Naive thymus-derived CD8-positive, alpha-beta T cell (primary cell): Measurements from ENCODE around the gene DSG3. TPM values are rescaled to one million over a fixed set of nuclear protein-coding genes. Genes with fewer than 3 reads are reported as not detected.

Experiments used
- ATAC-seq, 2 donors: fragments of 150-1000 bp; cut with Tn5 transposase in 1 of 2; sonication (Bioruptor Pico), chemical (Tn5 transposase) in 1 of 2; 1 replicate in 1 of 2; 2 replicates in 1 of 2; pipeline ENCODE4 v1.10.0; 2021; ENCODE audit warnings: mild to moderate bottlenecking in 2 of 2, moderate library complexity in 2 of 2
- POLR2A ChIA-PET: fragments of 350-600 bp; sonication (Branson Sonifier 250); formaldehyde crosslinking; loops from one replicate; lab custom pipeline; 2021; ENCODE audit warnings: antibody characterized with exemption; lab: Charles Lee
- DNase-seq, 10 donors: peaks; one replicate each; pipeline versions ENCODE4 v3.0.0 to v3.0.0-alpha.2; 2020 to 2022
- H3K27ac Mint-ChIP-seq, 10 donors: one replicate each; pipeline ENCODE4 v1.8.0; 2020 to 2022; ENCODE audit warnings: mild to moderate bottlenecking in 10 of 10, mixed read lengths in 10 of 10, moderate library complexity in 4 of 10, inconsistent platforms in 1 of 10
- H3K27me3 Mint-ChIP-seq, 5 donors: one replicate each; pipeline ENCODE4 v1.8.0; 2021 to 2022; ENCODE audit warnings: mixed read lengths in 5 of 5
- H3K36me3 Mint-ChIP-seq, 3 donors: one replicate each; pipeline ENCODE4 v1.8.0; 2020 to 2022; ENCODE audit warnings: mixed read lengths in 3 of 3, mild to moderate bottlenecking in 2 of 3, inconsistent platforms in 1 of 3
- H3K4me1 Mint-ChIP-seq, 4 donors: one replicate each; pipeline ENCODE4 v1.8.0; 2021 to 2022; ENCODE audit warnings: mixed read lengths in 4 of 4
- H3K4me3 Mint-ChIP-seq, 10 donors: one replicate each; pipeline ENCODE4 v1.8.0; 2020 to 2022; ENCODE audit warnings: mild to moderate bottlenecking in 10 of 10, mixed read lengths in 10 of 10, moderate library complexity in 6 of 10, inconsistent platforms in 1 of 10
- H3K9me3 Mint-ChIP-seq, 9 donors: one replicate each; pipeline ENCODE4 v1.8.0; 2020 to 2022; ENCODE audit warnings: mixed read lengths in 9 of 9, mild to moderate bottlenecking in 3 of 9, inconsistent platforms in 1 of 9, moderate library complexity in 1 of 9
- polyA plus RNA-seq, 3 donors: library from polyadenylated mRNA; unstranded; fragments of 300-500 nt; fragmentation: Illumina TruSeq; gene quantifications; one replicate each; pipeline ENCODE4 v1.2.3, GENCODE V29; 2021
- total RNA-seq, 8 experiments: library from RNA in 2 of 8; stranded (reverse) in 2 of 8; gene quantifications; one replicate each; pipeline ENCODE4 v1.2.3 and lab custom pipeline; 2021 to 2026

Gene DSG3
- total RNA-seq, result not detected
- polyA plus RNA-seq, result not detected
- total RNA-seq (lab: John Stamatoyannopoulos, UW), result 0 to 0.06 (median 0) reads per million in 6 experiments

- POLR2A ChIA-PET, result no interaction called here
- no peak for DNase-seq
Observed at GRCh38 chr18:31447530-31448191, at the start of gene DSG3. Gene DSG3, plus strand, starts transcription at chr18:31447741. Its CDS starts 137 bp downstream, at chr18:31447878.

GRCh38 chr18:31398191-31398590, 49.4 kb upstream of the DSG3 start:
- DNase-seq (no peak), ATAC-seq (no peak)
- Mint-ChIP-seq H3K36me3 (peaks cover 0 to 6% (median 0%) of the 10 kb centered on the region in 3 donors), H3K27me3 (peaks cover 0 to 3% (median 0%) of the 10 kb centered on the region in 5 donors), H3K4me3 (no peak overlapping the region), H3K4me1 (peaks cover 0 to 2% (median 0%) of the 10 kb centered on the region in 4 donors), H3K27ac (no peak overlapping the region), H3K9me3 (peaks cover 0 to 3% (median 0%) of the 10 kb centered on the region in 9 donors)
- POLR2A ChIA-PET, result no interaction called here

More at GRCh38 chr18:31447530-31448191, at the start of gene DSG3:
- Mint-ChIP-seq H3K4me3 (no peak within 1 kb of the TSS), H3K27me3 (peaks cover 0 to 3% (median 0%) of the 10 kb centered on the region in 5 donors), H3K4me1 (no peaks in the 10 kb centered on the region), H3K27ac (no peak within 1 kb of the TSS), H3K9me3 (peaks cover 0 to 2% (median 0%) of the 10 kb centered on the region in 9 donors), H3K36me3 (no peaks in the 10 kb centered on the region)
- ATAC-seq, result no peak

- H3K27ac Mint-ChIP-seq, result no peak overlapping the region
- H3K4me1 Mint-ChIP-seq, result peaks cover 0 to 2% (median 0%) of the 10 kb centered on the region in 4 donors
- H3K9me3 Mint-ChIP-seq, result no peaks in the 10 kb centered on the region
- H3K27me3 Mint-ChIP-seq, result peaks cover 0 to 3% (median 0%) of the 10 kb centered on the region in 5 donors
- POLR2A ChIA-PET, result no interaction called here
- no peak for DNase-seq
- H3K36me3 Mint-ChIP-seq, result peaks cover 0 to 6% (median 0%) of the 10 kb centered on the region in 3 donors
- no peak overlapping the region for H3K4me3 Mint-ChIP-seq
- ATAC-seq, result no peak
Observed at GRCh38 chr18:31399306-31400032, 48.1 kb upstream of the DSG3 start.

GRCh38 chr18:31401156-31402025, 46.1 kb upstream of the DSG3 start:
- no peak for DNase-seq
- H3K27me3 Mint-ChIP-seq, result peaks cover 0 to 3% (median 0%) of the 10 kb centered on the region in 5 donors
- H3K4me3 Mint-ChIP-seq, result no peak overlapping the region
- peaks cover 0 to 2% (median 0%) of the 10 kb centered on the region in 4 donors for H3K4me1 Mint-ChIP-seq
- ATAC-seq, result no peak
- POLR2A ChIA-PET, result no interaction called here
- no peaks in the 10 kb centered on the region for H3K9me3 Mint-ChIP-seq
- peaks cover 0 to 6% (median 0%) of the 10 kb centered on the region in 3 donors for H3K36me3 Mint-ChIP-seq
- H3K27ac Mint-ChIP-seq, result no peak overlapping the region

- Mint-ChIP-seq H3K27me3 (peaks cover 0 to 3% (median 0%) of the 10 kb centered on the region in 5 donors), H3K36me3 (peaks cover 0 to 5% (median 0%) of the 10 kb centered on the region in 3 donors), H3K27ac (no peak overlapping the region), H3K9me3 (no peaks in the 10 kb centered on the region), H3K4me1 (peaks cover 0 to 2% (median 0%) of the 10 kb centered on the region in 4 donors), H3K4me3 (no peak overlapping the region)
- POLR2A ChIA-PET, result no interaction called here
- DNase-seq (no peak), ATAC-seq (no peak)
Observed at GRCh38 chr18:31402026-31402373, 45.5 kb upstream of the DSG3 start.

- Mint-ChIP-seq H3K4me3 (no peak overlapping the region), H3K36me3 (no peaks in the 10 kb centered on the region), H3K27ac (no peak overlapping the region), H3K9me3 (no peaks in the 10 kb centered on the region), H3K27me3 (peaks cover 0 to 3% (median 0%) of the 10 kb centered on the region in 5 donors), H3K4me1 (peaks cover 0 to 2% (median 0%) of the 10 kb centered on the region in 4 donors)
- POLR2A ChIA-PET, result no interaction called here
- ATAC-seq (no peak), DNase-seq (no peak)
Observed at GRCh38 chr18:31403409-31403808, 44.1 kb upstream of the DSG3 start.

GRCh38 chr18:31407649-31408048, 39.9 kb upstream of the DSG3 start:
- no peaks in the 10 kb centered on the region for H3K4me1 Mint-ChIP-seq
- H3K27me3 Mint-ChIP-seq, result no peaks in the 10 kb centered on the region
- H3K27ac Mint-ChIP-seq, result no peak overlapping the region
- H3K4me3 Mint-ChIP-seq, result no peak overlapping the region
- no peak for DNase-seq
- H3K9me3 Mint-ChIP-seq, result peaks cover 0 to 14% (median 6%) of the 10 kb centered on the region in 9 donors
- ATAC-seq, result no peak
- no peaks in the 10 kb centered on the region for H3K36me3 Mint-ChIP-seq
- POLR2A ChIA-PET, result no interaction called here

- POLR2A ChIA-PET, result no interaction called here
- H3K27ac Mint-ChIP-seq, result no peak overlapping the region
- H3K9me3 Mint-ChIP-seq, result peaks cover 0 to 14% (median 6%) of the 10 kb centered on the region in 9 donors
- H3K4me3 Mint-ChIP-seq, result no peak overlapping the region
- H3K4me1 Mint-ChIP-seq, result no peaks in the 10 kb centered on the region
- ATAC-seq (no peak), DNase-seq (no peak)
- no peaks in the 10 kb centered on the region for H3K27me3 Mint-ChIP-seq
- no peaks in the 10 kb centered on the region for H3K36me3 Mint-ChIP-seq
Observed at GRCh38 chr18:31409276-31409675, 38.3 kb upstream of the DSG3 start.

- peaks cover 0 to 1% (median 0%) of the 10 kb centered on the region in 5 donors for H3K27me3 Mint-ChIP-seq
- ATAC-seq, result no peak
- no peak overlapping the region for H3K27ac Mint-ChIP-seq
- no peaks in the 10 kb centered on the region for H3K36me3 Mint-ChIP-seq
- H3K9me3 Mint-ChIP-seq, result peaks cover 0 to 14% (median 7%) of the 10 kb centered on the region in 9 donors
- H3K4me1 Mint-ChIP-seq, result no peaks in the 10 kb centered on the region
- no peak overlapping the region for H3K4me3 Mint-ChIP-seq
- POLR2A ChIA-PET, result no interaction called here
- DNase-seq, result no peak
Observed at GRCh38 chr18:31410716-31411483, 36.6 kb upstream of the DSG3 start.

GRCh38 chr18:31413137-31413536, 34.4 kb upstream of the DSG3 start:
- Mint-ChIP-seq H3K27me3 (peaks cover 0 to 1% (median 0%) of the 10 kb centered on the region in 5 donors), H3K4me3 (no peak overlapping the region), H3K9me3 (peaks cover 2 to 14% (median 9%) of the 10 kb centered on the region in 9 donors), H3K4me1 (no peaks in the 10 kb centered on the region), H3K36me3 (no peaks in the 10 kb centered on the region), H3K27ac (no peak overlapping the region)
- POLR2A ChIA-PET, result no interaction called here
- ATAC-seq (no peak), DNase-seq (no peak)

- DNase-seq (no peak), ATAC-seq (no peak)
- Mint-ChIP-seq H3K4me3 (no peak overlapping the region), H3K4me1 (no peaks in the 10 kb centered on the region), H3K27ac (no peak overlapping the region), H3K27me3 (peaks cover 0 to 2% (median 0%) of the 10 kb centered on the region in 5 donors), H3K36me3 (no peaks in the 10 kb centered on the region), H3K9me3 (peaks cover 0 to 11% (median 2%) of the 10 kb centered on the region in 9 donors)
- POLR2A ChIA-PET, result no interaction called here
Observed at GRCh38 chr18:31417850-31418249, 29.7 kb upstream of the DSG3 start.

GRCh38 chr18:31419457-31419932, 28.0 kb upstream of the DSG3 start:
- Mint-ChIP-seq H3K27me3 (peaks cover 0 to 5% (median 1%) of the 10 kb centered on the region in 5 donors), H3K9me3 (peaks cover 0 to 10% (median 6%) of the 10 kb centered on the region in 9 donors), H3K27ac (no peak overlapping the region), H3K4me3 (no peak overlapping the region), H3K4me1 (no peaks in the 10 kb centered on the region), H3K36me3 (no peaks in the 10 kb centered on the region)
- ATAC-seq, result no peak
- DNase-seq, result no peak
- POLR2A ChIA-PET, result no interaction called here
